NCI-H2227 (cell line): ENCODE results near the gene LRRC74B.
"Not testable (repeated sequence)": the region's sequence is repeated elsewhere in the genome, so short reads cannot be mapped to it uniquely, and the experiment has no call there.

Experiments used
- DNase-seq: peaks from one replicate; lab custom pipeline; 2025; ENCODE audit not compliant: unreplicated experiment; lab: John Stamatoyannopoulos, UW

The LRRC74B gene

GRCh38 chr22:21054046-21054713 lies 8.4 kb downstream of the LRRC74B start:
- no peak for DNase-seq

- no peak for DNase-seq
Observed at GRCh38 chr22:21054714-21055563, 9.2 kb downstream of the LRRC74B start.

- no peak for DNase-seq
Observed at GRCh38 chr22:21055564-21055834, 9.8 kb downstream of the LRRC74B start.

- DNase-seq, result no peak
Observed at GRCh38 chr22:21055880-21056319, 10.2 kb downstream of the LRRC74B start.

- DNase-seq, result not testable (repeated sequence)
Observed at GRCh38 chr22:21060363-21060762, 14.6 kb downstream of the LRRC74B start.

- DNase-seq, result not testable (repeated sequence)
Observed at GRCh38 chr22:21061660-21062321, 16.0 kb downstream of the LRRC74B start.

GRCh38 chr22:21064425-21064824 lies 18.7 kb downstream of the LRRC74B start:
- not testable (repeated sequence) for DNase-seq

- DNase-seq, result no peak
Observed at GRCh38 chr22:21064917-21065864, 19.4 kb downstream of the LRRC74B start.

GRCh38 chr22:21067075-21067900 lies 21.5 kb downstream of the LRRC74B start:
- no peak for DNase-seq

- no peak for DNase-seq
Observed at GRCh38 chr22:21067901-21068680, 22.3 kb downstream of the LRRC74B start.

- no peak for DNase-seq
Observed at GRCh38 chr22:21068681-21069276, 23.0 kb downstream of the LRRC74B start.

- no peak for DNase-seq
Observed at GRCh38 chr22:21069375-21069774, 23.6 kb downstream of the LRRC74B start.

- no peak for DNase-seq
Observed at GRCh38 chr22:21070690-21071615, 25.2 kb downstream of the LRRC74B start.

- not testable (repeated sequence) for DNase-seq
Observed at GRCh38 chr22:21071796-21072195, 26.1 kb downstream of the LRRC74B start.

GRCh38 chr22:21073023-21073422 lies 27.3 kb downstream of the LRRC74B start:
- DNase-seq, result no peak

- no peak for DNase-seq
Observed at GRCh38 chr22:21073482-21073881, 27.7 kb downstream of the LRRC74B start.

GRCh38 chr22:21074102-21074715 lies 28.5 kb downstream of the LRRC74B start:
- no peak for DNase-seq
